SW 1271 (cell line): ENCODE measurements around the gene THAP2.

Experiments used
- DNase-seq, 2 experiments: peaks; one replicate each; lab custom pipeline; 2025; lab: John Stamatoyannopoulos, UW

The THAP2 gene

DNA sequence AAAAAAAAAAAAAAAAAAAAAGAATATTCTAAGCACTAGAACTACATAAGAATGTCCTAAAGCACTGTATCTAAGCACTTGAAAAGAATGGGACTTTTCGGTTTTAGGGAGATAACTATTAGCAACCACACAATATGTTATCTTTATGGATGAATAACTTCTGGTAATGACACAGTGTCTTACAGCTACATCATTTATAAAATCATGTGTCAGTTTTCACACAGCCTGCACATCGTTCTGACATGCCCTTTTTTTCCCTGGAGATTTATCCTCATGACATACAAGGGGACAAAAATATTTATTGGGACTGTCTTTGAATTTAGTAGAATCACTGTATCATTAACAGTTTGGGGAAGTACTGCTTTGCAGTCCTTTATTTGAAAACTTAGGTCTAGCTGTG is 39.1 kb downstream of the THAP2 start:
- no peak for DNase-seq

DNA sequence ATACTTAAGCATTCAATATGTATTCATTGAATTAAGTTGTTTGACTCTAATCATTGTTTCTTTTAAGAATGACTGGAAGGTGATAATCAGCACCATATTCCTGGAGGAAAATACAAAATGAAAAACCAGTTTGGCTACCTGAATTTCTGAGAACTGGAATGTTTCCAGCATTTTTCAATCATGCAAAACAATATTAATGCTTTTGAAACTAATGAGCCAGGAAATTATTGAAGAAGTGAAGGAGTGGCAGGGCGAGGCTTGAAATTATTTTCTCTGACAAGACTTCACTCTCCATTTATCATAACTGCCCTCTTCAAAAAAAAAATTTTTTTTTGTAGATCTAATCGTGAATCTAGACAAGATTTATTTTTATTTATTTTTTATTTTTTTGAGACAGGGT is 40.8 kb downstream of the THAP2 start:
- DNase-seq = no peak

DNA sequence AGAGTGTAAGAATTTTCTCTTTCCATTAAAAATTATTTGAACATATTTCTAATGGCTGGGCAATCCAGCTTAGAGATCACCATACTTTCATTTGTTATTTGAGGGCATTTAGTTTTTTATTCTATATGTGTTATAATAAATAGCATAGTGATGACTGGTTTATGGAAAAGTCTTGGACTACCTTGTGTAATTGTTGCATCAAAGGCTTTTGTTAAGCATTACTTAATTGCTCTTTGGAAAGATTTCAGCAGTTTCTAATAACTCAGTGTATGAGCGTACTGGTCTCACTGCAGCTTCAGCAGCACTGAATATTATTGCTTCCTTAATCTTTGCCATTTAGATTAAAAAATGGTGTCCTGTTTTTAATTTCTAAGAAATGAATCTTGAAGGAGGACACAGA is 44.6 kb downstream of the THAP2 start:
- DNase-seq = no peak

DNA sequence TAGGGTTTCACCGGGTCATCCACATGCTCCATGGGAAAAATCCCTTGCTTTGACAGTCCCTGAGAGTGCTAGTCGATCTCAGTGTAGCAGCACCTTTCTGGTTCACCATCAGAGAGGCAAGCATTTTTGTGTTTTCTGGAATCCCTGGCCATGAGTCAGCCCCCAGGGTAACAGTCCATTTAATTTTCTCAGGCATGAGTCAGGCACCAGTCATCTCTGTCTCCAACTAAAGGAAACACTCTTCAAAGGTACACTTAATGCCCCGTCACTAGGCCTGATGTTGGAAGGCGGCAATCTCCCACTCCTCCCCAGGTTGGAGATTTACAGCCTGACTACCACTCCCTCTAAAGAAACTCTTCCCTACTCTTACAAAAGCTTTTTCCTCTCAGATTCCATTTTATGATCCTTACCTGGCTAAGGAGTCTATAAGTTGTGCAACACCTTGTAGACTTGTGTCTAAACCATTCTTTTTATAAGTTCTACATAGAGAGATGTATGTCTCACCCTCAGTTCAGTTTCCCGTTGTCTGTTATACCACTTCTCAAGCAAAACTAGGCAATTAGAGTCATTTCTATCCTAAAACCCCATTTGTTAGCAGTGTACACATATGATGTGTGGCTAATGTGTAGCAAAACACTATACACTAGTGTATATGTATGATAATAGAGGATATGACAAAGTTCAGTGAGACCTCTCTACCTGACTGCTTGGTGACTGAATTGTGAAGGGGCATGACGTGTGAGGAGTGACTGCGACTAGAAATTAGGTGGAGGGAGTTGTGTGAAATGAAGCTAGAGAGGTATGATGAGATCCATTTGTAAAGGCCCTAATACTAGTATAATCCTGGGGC is 46.4 kb downstream of the THAP2 start:
- peak; percentile 49 to 72 for DNase-seq

DNA sequence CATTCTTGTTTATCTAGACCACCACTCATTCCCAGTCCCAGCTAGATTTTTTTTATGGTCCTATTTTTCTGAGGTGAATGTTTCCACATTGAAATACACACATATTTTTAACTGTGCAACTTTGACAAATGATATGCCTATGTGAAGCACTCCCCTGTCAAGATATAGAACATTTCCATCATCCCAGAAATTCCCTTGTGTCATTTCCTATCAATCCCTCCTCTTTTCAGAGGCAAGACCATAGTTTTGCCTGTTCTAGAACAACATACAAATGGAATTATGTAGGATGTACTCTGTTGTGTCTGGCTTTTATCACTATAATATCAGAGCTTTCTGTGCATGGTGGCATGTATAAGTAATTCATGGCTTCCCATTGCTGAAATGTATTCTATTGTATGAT is 54.5 kb downstream of the THAP2 start:
- no peak for DNase-seq

DNA sequence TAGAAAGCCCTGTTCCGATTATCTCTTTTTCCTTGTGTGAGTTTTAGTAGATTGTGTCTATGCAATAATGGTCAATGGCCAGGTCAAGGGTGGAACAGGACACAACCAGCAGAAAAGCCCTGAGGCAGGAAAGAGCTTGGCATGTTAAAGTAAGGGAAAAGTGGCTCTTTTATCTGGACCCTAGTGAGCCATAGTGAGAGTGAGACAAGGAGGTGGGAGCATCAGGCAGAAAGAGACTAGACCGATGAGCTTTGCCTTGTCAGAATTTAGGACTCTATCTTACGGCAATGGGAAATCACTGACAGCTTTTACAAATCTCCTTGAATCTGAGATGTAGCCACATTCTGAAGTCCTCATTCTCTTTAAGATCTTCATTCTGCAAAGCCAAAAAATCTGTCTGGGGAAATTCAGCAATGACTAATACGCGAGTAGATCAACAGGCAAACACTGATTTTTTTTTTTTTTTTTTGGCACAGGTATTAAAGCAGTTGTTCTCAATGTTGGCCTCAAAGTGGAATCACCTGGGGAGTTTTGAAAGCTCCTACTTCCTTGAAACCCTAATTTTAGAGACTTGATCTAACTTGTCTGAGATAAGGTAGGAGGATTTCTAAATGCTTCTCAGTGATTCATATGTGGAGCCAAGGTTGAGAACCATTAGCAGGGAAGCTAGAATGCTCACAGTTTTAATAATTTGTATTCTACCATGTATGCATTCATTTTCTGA is 55.7 kb downstream of the THAP2 start:
- DNase-seq = no peak

DNA sequence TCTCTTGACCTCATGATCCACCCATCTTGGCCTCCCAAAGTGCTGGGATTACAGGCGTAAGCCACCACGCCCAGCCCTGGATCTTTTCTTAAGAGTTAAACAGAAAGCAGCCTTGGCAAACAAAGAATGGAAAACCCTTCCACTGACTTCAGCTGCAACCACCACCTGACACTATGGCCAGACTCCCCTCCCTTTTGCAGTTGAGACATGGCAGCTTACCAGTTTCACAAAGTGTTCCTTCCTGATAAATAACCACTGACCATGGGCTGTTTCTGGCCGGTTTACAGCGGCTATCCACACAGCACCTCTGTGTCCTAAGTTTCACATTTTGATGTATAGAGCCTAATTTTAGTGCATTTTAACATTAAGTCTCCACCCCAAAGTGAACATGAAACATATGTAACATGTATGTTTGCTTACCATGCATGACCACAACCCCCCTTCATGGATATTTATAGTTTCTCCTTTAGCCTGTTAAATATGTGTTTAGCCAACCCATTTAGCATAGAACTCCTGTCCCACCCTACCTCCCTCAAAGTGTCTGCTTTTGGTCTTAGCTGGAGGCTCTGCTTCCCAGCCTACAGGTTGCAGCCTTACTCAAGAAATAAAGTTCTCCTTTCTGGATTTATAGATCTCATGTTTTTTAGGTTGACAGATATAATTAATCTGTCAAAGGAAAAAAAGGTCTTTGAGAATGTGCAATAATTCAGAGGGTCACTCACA is 57.8 kb downstream of the THAP2 start:
- DNase-seq = no peak

DNA sequence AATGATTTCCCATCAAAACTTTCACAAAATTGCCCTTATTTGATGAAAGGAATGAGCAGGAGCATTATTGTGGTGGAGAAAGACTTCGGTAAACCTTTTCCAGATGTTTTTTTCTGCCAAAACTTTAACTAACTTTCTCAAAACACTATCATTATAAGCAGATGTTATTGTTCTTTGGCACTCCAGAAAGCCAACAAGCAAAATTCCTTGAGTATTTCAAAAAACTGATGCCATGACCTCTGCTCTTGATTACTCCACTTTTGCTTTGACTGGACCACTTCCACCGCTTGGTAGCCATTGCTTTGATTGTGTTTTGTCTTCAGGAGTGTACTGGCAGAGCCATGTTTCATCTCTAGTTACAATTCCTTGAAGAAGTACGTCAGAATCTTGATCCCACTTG is 60.9 kb downstream of the THAP2 start:
- no peak for DNase-seq

DNA sequence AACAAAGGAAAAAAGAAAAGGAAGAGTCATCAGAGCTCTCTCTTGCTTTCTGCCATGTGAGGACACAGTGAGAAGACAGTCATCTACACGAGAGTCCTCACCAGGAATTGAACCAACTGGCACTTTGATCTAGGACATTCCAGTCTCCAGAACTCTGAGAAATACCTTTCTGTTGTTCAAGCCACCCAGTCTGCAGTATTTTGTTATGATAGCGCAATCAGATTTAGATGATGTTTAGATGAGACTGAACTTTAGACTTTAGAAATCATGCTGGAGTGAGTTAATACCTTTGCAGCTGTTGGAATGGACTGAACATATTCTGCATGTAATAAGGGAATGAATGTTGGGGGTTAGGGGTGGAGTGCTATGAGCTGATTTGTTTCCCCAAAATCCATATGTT is 62.4 kb downstream of the THAP2 start:
- no peak for DNase-seq

DNA sequence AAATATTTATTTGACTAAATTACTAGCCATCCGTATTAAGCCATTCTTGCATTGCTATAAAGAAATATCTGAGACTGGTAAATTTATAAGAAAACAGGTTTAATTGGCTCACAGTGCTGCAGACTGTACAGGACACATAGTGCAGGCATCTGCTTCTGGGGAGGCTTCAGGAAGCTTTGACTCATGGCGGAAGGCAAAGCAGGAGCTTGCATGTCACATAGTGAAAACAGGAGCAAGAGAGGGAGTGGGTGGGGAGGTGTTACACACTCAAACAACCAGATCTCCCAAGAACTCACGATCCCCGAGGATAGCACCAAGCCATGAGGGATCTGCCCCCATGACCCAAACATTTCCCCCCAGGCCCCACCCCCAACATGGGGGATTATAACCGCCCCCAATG is 63.9 kb downstream of the THAP2 start:
- DNase-seq = no peak
